HepG2 (cell line): ENCODE results near the gene DAAM1. TPM values are rescaled to one million over a fixed set of nuclear protein-coding genes. Genes with fewer than 3 reads are reported as not detected.

Experiments
- CBX1 ChIP-seq: IDR thresholded peaks from one replicate; pipeline ENCODE4 v1.6.1; 2016; ENCODE audit warnings: antibody characterized with exemption, low read depth
- CENPX ChIP-seq: sonication (generic); formaldehyde crosslinking; IDR thresholded peaks from 2 replicates; pipeline ENCODE4 v1.9.0; 2021; ENCODE audit warnings: mild to moderate bottlenecking, missing genetic modification reagents, moderate library complexity
- HDAC1 ChIP-seq: sonication (generic); formaldehyde crosslinking; IDR thresholded peaks from 2 replicates; pipeline ENCODE4 v1.5.1; 2020; ENCODE audit warnings: mild to moderate bottlenecking, missing genetic modification reagents
- KDM5B ChIP-seq: sonication (generic); formaldehyde crosslinking; IDR thresholded peaks from 2 replicates; pipeline ENCODE4 v1.4.0; 2020; ENCODE audit warnings: missing genetic modification reagents, mild to moderate bottlenecking, borderline replicate concordance
- MEF2D ChIP-seq: sonication (generic); formaldehyde crosslinking; IDR thresholded peaks from 2 replicates; pipeline ENCODE4 v1.5.1; 2020; ENCODE audit warnings: mild to moderate bottlenecking, missing genetic modification reagents
- POLR2A ChIP-seq, 2 experiments: IDR thresholded peaks; 2 replicates each; pipeline ENCODE4 v1.6.1; 2011; ENCODE audit warnings: low read depth in 2 of 2, low read length in 2 of 2, mild to moderate bottlenecking in 1 of 2, moderate library complexity in 1 of 2; ENCODE audit not compliant: insufficient read depth in 1 of 2
- SIN3A ChIP-seq: IDR thresholded peaks from 2 replicates; pipeline ENCODE4 v1.6.1; 2011; ENCODE audit warnings: low read depth, mild to moderate bottlenecking, control low read depth, low read length, borderline replicate concordance
- TBX2 ChIP-seq: sonication (generic); formaldehyde crosslinking; IDR thresholded peaks from 2 replicates; pipeline ENCODE4 v1.5.0; 2020; ENCODE audit warnings: missing genetic modification reagents, mild to moderate bottlenecking, borderline replicate concordance
- TEAD3 ChIP-seq: optimal IDR thresholded peaks from 2 replicates; pipeline ENCODE3; 2016; ENCODE audit warnings: borderline replicate concordance
- ZNF138 ChIP-seq: sonication (generic); formaldehyde crosslinking; IDR thresholded peaks from 2 replicates; pipeline ENCODE4 v1.5.0; 2020; ENCODE audit warnings: mild to moderate bottlenecking, low read depth, missing genetic modification reagents
- ZNF34 ChIP-seq: sonication (generic); formaldehyde crosslinking; IDR thresholded peaks from 2 replicates; pipeline ENCODE4 v1.4.0; 2020; ENCODE audit warnings: mild to moderate bottlenecking, missing genetic modification reagents, borderline replicate concordance
- ZNF343 ChIP-seq: sonication (generic); formaldehyde crosslinking; IDR thresholded peaks from 2 replicates; pipeline ENCODE4 v1.4.0; 2020; ENCODE audit warnings: mild to moderate bottlenecking, missing genetic modification reagents
- polyA plus RNA-seq, 8 experiments: library from polyadenylated mRNA; depleted of rRNA in 3 of 8; stranded (reverse) in 7 of 8; unstranded in 1 of 8; fragments of >200 nt; fragmentation: Illumina TruSeq in 4 of 8; extraction: Trizol in 4 of 8; gene quantifications; 2 replicates each; pipeline versions ENCODE4 v1.2.1 to v1.2.3, GENCODE V29; 2011 to 2016; ENCODE audit warnings: low read depth in 4 of 8, missing spikeins in 1 of 8, mixed read lengths in 1 of 8; ENCODE audit not compliant: insufficient read depth in 1 of 8
- total RNA-seq, 5 experiments: library from RNA; depleted of rRNA; stranded (reverse); fragments of >200 nt; fragmentation: Illumina TruSeq; extraction: Trizol; gene quantifications; 2 replicates each; pipeline ENCODE4 v1.2.3, GENCODE V29; 2016; ENCODE audit warnings: low read depth in 1 of 5
- TF ChIP-seq, protein P1 (sequence below): sonication (generic); formaldehyde crosslinking; IDR thresholded peaks from 2 replicates; pipeline ENCODE4 v1.5.0; 2020; ENCODE audit warnings: mild to moderate bottlenecking, missing genetic modification reagents
- TF ChIP-seq, protein P2 (sequence below): IDR thresholded peaks from 2 replicates; pipeline ENCODE4 v1.4.0; 2020; ENCODE audit warnings: mild to moderate bottlenecking, missing genetic modification reagents
- TF ChIP-seq, protein P3 (sequence below): sonication (generic); formaldehyde crosslinking; IDR thresholded peaks from 2 replicates; pipeline ENCODE4 v1.4.0; 2020; ENCODE audit warnings: mild to moderate bottlenecking, missing genetic modification reagents
- TF ChIP-seq, protein P4 (sequence below): IDR thresholded peaks from 2 replicates; pipeline ENCODE4 v1.6.1; 2016; ENCODE audit warnings: missing compliant biosample characterization, missing genetic modification reagents, borderline replicate concordance
- TF ChIP-seq, protein P5 (sequence below): sonication (generic); formaldehyde crosslinking; IDR thresholded peaks from 2 replicates; pipeline ENCODE4 v1.9.0; 2022; ENCODE audit warnings: missing genetic modification reagents, mild to moderate bottlenecking, borderline replicate concordance

Gene DAAM1
- total and polyA plus RNA-seq, 2 of the 13 experiments (the other 11 are each of a cell fraction or from before 2014, with no cell fraction given) = 10.9 to 24.5 TPM

DNA sequence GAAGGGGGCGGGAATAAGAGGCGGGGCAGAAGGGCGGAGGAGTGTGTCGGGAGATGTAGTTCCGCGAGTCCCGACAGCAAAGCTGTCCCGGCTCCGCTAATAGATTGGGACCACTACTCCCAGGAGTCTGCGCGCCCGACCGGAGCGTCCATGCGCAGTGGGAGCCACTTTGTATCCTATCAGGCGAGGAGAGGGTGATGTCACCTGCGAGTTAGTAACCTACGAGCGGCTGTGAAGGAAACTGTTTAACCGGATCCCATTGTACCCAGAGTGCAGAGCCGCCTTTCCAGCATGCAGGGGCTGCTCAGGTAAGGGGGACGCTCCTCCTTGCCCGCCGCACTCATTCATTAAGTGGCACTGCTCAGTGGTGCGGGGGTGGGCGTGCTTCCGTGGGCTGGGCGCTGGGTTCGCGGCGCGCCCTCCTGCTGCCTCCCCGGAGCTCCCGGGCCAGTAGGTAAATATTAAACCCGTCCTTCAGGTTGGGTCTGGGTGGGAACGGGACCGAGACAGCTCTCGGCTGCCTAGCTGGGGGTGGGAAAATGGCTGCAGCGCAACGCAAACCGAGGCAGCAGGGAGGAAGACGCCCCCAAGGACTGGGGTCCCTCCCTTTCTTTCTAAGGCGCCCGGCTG lies at the start of gene DAAM1 (continued):
- TF ChIP-seq, protein P1, sequence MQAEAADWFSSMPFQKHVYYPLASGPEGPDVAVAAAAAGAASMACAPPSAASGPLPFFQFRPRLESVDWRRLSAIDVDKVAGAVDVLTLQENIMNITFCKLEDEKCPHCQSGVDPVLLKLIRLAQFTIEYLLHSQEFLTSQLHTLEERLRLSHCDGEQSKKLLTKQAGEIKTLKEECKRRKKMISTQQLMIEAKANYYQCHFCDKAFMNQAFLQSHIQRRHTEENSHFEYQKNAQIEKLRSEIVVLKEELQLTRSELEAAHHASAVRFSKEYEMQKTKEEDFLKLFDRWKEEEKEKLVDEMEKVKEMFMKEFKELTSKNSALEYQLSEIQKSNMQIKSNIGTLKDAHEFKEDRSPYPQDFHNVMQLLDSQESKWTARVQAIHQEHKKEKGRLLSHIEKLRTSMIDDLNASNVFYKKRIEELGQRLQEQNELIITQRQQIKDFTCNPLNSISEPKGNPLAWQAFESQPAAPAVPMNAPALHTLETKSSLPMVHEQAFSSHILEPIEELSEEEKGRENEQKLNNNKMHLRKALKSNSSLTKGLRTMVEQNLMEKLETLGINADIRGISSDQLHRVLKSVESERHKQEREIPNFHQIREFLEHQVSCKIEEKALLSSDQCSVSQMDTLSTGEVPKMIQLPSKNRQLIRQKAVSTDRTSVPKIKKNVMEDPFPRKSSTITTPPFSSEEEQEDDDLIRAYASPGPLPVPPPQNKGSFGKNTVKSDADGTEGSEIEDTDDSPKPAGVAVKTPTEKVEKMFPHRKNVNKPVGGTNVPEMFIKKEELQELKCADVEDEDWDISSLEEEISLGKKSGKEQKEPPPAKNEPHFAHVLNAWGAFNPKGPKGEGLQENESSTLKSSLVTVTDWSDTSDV = 0 out of 2 replicates have a peak, but pooled peaks have one; percentile 76
- TF ChIP-seq, protein P2, sequence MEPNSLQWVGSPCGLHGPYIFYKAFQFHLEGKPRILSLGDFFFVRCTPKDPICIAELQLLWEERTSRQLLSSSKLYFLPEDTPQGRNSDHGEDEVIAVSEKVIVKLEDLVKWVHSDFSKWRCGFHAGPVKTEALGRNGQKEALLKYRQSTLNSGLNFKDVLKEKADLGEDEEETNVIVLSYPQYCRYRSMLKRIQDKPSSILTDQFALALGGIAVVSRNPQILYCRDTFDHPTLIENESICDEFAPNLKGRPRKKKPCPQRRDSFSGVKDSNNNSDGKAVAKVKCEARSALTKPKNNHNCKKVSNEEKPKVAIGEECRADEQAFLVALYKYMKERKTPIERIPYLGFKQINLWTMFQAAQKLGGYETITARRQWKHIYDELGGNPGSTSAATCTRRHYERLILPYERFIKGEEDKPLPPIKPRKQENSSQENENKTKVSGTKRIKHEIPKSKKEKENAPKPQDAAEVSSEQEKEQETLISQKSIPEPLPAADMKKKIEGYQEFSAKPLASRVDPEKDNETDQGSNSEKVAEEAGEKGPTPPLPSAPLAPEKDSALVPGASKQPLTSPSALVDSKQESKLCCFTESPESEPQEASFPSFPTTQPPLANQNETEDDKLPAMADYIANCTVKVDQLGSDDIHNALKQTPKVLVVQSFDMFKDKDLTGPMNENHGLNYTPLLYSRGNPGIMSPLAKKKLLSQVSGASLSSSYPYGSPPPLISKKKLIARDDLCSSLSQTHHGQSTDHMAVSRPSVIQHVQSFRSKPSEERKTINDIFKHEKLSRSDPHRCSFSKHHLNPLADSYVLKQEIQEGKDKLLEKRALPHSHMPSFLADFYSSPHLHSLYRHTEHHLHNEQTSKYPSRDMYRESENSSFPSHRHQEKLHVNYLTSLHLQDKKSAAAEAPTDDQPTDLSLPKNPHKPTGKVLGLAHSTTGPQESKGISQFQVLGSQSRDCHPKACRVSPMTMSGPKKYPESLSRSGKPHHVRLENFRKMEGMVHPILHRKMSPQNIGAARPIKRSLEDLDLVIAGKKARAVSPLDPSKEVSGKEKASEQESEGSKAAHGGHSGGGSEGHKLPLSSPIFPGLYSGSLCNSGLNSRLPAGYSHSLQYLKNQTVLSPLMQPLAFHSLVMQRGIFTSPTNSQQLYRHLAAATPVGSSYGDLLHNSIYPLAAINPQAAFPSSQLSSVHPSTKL (CRISPR knock-in tag) = peak; percentile 4; the same call in 1 of the 2 replicates
- peak; percentile 37 for TF ChIP-seq TEAD3 (CRISPR knock-in tag)
- TF ChIP-seq CBX1 = no peak
- TF ChIP-seq KDM5B (CRISPR knock-in tag) = peak; percentile 46; the same call in 1 of the 2 replicates
- TF ChIP-seq POLR2A (IDR thresholded peaks at IDR 0.05; ENCODE audit: insufficient read depth in 1 of 2, low read depth in 2 of 2, low read length in 2 of 2) = peak; percentile 92 to 94
- TF ChIP-seq, protein P3, sequence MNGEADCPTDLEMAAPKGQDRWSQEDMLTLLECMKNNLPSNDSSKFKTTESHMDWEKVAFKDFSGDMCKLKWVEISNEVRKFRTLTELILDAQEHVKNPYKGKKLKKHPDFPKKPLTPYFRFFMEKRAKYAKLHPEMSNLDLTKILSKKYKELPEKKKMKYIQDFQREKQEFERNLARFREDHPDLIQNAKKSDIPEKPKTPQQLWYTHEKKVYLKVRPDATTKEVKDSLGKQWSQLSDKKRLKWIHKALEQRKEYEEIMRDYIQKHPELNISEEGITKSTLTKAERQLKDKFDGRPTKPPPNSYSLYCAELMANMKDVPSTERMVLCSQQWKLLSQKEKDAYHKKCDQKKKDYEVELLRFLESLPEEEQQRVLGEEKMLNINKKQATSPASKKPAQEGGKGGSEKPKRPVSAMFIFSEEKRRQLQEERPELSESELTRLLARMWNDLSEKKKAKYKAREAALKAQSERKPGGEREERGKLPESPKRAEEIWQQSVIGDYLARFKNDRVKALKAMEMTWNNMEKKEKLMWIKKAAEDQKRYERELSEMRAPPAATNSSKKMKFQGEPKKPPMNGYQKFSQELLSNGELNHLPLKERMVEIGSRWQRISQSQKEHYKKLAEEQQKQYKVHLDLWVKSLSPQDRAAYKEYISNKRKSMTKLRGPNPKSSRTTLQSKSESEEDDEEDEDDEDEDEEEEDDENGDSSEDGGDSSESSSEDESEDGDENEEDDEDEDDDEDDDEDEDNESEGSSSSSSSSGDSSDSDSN (CRISPR knock-in tag) = peak; percentile 57
- TF ChIP-seq ZNF138 (CRISPR knock-in tag) = peak; percentile 27; the same call in 1 of the 2 replicates
- TF ChIP-seq SIN3A = peak; percentile 78; the same call in 1 of the 2 replicates
- TF ChIP-seq CENPX = no peak
- TF ChIP-seq TBX2 (CRISPR knock-in tag) = peak; percentile 55; the same call in 1 of the 2 replicates
- TF ChIP-seq ZNF34 (CRISPR knock-in tag) = no peak
- TF ChIP-seq, protein P4, sequence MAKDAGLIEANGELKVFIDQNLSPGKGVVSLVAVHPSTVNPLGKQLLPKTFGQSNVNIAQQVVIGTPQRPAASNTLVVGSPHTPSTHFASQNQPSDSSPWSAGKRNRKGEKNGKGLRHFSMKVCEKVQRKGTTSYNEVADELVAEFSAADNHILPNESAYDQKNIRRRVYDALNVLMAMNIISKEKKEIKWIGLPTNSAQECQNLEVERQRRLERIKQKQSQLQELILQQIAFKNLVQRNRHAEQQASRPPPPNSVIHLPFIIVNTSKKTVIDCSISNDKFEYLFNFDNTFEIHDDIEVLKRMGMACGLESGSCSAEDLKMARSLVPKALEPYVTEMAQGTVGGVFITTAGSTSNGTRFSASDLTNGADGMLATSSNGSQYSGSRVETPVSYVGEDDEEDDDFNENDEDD (CRISPR knock-in tag) = no peak; the same call in 1 of the 2 replicates
- TF ChIP-seq, protein P5, sequence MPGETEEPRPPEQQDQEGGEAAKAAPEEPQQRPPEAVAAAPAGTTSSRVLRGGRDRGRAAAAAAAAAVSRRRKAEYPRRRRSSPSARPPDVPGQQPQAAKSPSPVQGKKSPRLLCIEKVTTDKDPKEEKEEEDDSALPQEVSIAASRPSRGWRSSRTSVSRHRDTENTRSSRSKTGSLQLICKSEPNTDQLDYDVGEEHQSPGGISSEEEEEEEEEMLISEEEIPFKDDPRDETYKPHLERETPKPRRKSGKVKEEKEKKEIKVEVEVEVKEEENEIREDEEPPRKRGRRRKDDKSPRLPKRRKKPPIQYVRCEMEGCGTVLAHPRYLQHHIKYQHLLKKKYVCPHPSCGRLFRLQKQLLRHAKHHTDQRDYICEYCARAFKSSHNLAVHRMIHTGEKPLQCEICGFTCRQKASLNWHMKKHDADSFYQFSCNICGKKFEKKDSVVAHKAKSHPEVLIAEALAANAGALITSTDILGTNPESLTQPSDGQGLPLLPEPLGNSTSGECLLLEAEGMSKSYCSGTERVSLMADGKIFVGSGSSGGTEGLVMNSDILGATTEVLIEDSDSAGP = peak; percentile 52; the same call in 1 of the 2 replicates
- peak; percentile 35; the same call in 1 of the 2 replicates for TF ChIP-seq MEF2D
- no peak for TF ChIP-seq ZNF343
- TF ChIP-seq HDAC1 = peak; percentile 89
